Esophagus mucosa (tissue), 1 donor: ENCODE measurements around the gene RAB40C. TPM values are rescaled to one million over a fixed set of nuclear protein-coding genes. Genes with fewer than 3 reads are reported as not detected.
A peak's percentile ranks its signal among the peaks of the same experiment; 100 is the strongest.

Experiments used
- ATAC-seq: fragments of 200-7000 bp; cut with Tn5 transposase; one replicate; pipeline ENCODE4 v1.9.1; 2020
- total RNA-seq: library from RNA; stranded (reverse); gene quantifications from one replicate; pipeline ENCODE4 v1.2.4, GENCODE V29; 2023
- donor health status: DM: yes; HTN: yes; CAD: no.

RAB40C gene
- total RNA-seq, 1 donor from 2014 or later = 15.5 TPM

DNA sequence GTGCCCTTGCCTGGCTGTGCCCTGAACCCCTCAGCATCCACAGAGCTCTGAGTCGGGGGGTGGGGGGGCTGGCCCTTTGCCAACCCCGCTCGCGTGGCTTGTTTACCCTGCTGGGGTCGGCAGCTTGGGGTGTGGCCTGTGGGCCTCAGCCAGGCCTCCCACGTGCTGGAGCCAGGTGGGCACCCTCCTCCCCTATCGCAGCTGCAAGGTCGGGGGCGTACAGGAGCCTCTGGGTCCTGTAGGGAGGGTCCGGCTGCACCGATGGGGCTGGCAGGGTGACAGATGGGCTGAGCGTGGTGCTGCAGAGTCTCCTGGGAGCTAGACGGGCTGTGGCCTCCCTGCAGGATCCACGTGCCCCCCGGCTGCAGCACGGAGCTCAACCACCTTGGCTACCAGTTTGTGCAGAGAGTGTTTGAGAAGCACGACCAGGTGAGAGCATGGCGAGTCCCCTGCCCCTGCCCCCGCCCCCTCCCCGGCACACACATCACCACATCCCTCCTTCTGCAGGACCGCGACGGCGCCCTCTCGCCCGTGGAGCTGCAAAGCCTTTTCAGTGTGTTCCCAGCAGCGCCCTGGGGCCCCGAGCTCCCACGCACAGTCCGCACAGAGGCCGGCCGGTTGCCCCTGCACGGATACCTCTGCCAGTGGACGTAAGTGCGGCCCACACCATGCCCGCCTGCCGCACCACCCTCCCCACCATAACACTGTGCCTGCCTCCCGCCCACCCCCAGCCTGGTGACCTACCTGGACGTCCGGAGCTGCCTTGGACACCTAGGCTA, 81.7 kb downstream of the RAB40C start:
- no peak for ATAC-seq

DNA sequence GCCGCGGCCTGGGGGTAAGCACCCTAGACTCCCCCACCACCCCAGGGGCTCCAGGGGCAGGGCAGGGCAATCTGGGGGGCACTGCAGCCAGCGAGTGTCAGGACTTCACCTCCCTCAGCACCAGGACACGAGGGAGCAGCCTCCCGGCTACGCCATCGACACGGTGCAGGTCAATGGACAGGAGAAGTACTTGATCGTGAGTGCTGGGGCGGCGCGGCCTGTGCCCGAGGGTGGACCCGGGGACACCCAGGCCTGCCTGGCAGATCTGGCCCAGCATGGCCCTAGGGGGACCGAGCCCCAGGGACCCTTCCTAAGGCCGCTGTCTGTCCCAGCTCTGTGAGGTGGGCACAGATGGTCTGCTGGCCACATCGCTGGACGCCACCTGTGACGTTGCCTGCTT, 82.5 kb downstream of the RAB40C start:
- ATAC-seq = no peak

DNA sequence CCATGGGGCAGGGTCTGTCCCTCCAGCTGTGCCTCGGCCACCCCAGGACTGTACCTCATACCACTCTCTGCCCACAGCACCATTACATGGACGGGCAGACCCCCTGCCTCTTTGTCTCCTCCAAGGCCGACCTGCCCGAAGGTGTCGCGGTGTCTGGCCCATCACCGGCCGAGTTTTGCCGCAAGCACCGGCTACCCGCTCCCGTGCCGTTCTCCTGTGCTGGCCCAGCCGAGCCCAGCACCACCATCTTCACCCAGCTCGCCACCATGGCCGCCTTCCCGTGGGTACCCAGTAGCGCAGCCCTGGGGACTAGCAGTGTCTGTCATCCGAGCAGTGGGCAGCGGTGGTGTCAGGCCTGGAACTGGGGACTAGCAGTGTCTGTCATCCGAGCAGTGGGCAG, 83.0 kb downstream of the RAB40C start:
- no peak for ATAC-seq

DNA sequence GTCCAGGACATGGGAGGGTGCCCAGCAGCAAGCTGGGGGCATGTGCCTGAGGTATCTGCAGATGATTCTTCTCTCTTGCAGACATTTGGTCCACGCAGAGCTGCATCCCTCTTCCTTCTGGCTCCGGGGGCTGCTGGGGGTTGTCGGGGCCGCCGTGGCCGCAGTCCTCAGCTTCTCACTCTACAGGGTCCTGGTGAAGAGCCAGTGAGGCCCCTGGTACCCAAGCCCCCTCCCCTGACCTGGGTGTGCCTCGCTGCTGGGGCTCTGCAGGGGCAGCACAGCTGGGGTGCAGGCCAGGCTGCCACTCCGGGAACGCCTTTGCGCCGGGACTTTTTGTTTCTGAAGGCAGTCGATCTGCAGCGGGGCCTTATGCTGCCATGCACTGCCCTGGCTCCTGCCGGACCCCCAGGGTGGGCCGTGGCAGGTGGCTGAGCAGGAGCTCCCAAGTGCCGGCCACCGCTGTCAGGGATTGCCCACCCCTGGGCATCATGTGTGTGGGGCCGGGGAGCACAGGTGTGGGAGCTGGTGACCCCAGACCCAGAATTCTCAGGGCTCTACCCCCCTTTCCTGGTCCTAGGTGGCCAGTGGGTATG, 83.6 kb downstream of the RAB40C start:
- ATAC-seq = no peak

DNA sequence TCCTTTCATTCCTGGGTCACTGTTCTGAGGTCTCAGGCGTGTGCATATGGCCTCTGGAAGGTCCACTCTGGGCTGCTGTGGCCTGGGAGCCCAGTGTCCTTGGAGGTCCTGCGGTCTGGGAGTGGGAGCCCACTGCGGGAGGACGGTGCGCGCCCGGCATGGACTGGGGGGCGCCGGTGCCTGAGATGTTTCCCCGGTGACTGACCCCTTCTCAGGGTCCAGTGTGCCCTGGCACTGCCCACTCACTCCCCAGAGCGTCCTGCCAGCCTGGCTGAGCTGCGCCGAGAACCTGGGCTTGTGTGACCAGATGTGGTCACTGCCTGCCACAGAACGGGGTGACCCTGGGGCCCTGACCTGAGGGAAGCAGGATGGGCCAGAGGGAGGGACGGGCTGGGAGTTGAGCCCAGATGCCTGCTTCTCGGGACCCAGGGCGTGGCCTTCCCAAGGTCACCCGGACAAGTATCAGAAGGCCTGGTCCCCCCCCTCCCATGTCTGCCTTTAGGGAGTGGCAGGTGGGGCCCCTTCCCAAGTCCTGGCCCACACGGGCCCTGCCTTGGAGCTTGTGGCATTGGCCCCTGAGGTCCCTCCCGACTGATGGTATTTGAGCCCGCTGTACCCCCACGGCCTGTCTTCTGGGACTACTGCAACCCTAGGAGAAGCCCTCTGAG, 84.5 kb downstream of the RAB40C start:
- ATAC-seq = no peak

DNA sequence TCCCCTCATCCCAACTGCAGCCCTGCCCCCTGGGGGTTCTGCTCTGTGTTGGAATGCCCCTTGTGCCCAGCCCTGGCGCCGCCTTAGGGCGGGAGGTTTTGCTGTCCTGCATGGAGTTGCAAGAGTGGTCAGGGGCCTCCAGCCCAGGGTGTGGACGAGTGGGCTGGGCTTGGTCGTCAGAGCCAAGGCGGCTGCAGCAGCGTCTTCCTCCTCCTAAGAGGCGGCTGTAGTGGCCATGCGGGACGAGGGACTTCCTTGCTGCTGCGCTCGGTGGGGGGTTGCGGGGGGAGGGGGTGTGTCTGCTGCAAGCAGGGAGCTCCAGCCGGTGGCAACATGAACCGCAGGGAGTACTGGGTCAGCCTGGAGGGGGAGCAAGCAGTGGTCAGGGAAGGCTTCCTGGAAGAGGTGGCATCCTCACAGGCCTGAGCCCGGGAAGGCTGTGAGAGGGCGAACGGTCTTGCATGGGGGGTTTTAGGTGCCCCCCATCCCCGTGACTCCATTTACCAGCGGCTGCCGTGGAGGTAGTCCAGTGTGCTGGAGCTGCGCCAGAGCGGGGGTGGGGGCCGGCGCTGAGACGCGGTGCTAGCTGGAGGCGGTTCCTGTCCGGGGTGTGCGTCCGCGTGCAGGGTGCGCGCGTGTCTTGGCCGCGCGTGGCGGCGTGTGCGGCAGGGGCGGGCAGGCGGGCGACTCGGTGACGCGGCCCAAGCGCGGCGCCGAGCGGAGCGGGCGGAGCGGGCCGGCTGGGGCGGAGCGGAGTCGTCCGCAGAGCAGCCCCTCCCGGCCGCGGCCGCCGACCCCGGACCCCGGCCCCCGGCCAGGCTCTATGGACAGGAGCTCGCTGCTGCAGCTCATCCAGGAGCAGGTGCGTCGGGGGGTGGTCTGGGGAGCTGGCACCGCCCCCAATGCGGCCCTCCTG, 85.4 kb downstream of the RAB40C start, which contains the start of gene RHBDL1:
Gene RHBDL1, plus strand, starts transcription at position 704 of the 916 bp plus-strand sequence. Its CDS starts 120 bp downstream, at position 824.
- no peak for ATAC-seq

DNA sequence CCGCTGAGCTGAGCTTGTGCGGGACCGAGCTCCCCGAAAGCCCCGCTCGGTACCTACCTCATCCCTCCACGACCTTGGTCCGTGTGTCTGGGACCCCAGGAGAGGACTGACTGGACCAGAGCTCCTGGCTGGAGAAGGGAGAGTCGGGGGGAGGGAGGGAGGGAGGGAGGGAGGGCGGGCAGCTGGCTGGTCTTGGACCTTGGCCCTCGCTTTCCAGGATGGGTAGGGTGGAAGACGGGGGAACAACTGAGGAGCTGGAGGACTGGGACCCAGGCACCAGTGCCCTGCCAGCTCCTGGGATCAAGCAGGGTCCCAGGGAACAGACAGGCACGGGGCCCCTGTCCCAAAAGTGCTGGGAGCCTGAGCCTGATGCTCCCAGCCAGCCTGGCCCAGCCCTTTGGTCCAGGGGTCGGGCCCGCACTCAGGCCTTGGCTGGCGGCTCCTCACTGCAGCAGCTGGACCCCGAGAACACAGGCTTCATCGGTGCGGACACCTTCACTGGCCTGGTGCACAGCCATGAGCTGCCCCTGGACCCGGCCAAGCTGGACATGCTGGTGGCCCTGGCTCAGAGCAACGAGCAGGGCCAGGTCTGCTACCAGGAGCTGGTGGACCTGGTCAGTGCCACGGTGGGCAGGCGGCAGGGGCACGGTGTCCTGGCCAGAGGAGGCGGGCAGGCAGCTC, 86.2 kb downstream of the RAB40C start:
- no peak for ATAC-seq

DNA sequence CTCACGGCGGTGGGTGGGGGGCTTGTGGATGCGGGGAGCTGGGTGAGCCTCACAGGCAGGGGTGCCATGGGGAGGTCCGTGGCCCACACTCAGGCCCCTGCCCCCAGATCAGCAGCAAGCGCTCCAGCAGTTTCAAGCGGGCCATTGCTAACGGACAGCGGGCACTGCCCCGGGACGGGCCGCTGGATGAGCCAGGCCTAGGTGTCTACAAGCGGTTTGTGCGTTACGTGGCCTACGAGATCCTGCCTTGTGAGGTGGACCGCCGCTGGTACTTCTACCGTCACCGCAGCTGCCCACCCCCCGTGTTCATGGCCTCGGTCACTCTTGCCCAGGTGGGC, 86.7 kb downstream of the RAB40C start:
- ATAC-seq = no peak

DNA sequence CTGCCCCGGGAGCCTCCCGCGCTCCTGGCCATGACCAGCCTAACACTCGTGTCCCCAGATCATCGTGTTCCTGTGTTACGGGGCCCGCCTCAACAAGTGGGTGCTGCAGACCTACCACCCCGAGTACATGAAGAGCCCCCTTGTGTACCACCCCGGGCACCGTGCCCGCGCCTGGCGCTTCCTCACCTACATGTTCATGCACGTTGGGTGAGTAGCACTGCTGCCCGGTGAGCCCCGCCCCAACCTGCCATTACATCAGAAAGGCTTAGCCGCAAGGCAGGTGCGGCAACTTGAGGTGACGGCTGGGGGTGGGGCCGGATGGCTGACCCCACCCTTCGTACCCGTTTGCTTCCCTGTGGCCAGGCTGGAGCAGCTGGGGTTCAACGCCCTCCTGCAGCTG, 87.0 kb downstream of the RAB40C start:
- ATAC-seq = peak; percentile 67

DNA sequence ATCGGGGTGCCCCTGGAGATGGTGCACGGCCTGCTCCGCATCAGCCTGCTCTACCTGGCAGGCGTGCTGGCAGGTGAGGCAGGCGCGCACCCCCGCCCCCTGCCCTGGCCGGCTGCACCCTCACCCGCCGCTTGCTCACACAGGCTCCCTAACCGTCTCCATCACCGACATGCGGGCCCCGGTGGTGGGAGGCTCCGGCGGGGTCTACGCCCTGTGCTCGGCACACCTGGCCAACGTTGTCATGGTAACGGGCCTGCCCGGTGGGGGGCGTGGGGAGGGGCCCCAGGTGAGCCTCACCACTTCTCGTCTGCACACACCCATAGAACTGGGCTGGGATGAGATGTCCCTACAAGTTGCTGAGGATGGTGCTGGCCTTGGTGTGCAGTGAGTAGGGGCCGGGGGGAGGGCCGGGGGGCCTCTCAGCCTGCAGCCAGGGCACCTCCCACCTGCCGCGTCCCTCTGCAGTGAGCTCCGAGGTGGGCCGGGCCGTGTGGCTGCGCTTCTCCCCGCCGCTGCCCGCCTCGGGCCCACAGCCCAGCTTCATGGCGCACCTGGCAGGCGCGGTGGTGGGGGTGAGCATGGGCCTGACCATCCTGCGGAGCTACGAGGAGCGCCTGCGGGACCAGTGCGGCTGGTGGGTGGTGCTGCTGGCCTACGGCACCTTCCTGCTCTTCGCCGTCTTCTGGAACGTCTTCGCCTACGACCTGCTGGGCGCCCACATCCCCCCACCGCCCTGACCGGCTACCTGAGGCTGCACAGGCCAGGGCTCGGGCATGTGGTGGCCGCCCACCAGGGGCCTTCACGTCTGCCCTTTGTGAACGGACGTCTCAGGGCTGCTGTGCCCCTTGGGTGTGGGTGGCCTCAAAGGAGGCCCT, 87.7 kb downstream of the RAB40C start:
- peak; percentile 0 for ATAC-seq

DNA sequence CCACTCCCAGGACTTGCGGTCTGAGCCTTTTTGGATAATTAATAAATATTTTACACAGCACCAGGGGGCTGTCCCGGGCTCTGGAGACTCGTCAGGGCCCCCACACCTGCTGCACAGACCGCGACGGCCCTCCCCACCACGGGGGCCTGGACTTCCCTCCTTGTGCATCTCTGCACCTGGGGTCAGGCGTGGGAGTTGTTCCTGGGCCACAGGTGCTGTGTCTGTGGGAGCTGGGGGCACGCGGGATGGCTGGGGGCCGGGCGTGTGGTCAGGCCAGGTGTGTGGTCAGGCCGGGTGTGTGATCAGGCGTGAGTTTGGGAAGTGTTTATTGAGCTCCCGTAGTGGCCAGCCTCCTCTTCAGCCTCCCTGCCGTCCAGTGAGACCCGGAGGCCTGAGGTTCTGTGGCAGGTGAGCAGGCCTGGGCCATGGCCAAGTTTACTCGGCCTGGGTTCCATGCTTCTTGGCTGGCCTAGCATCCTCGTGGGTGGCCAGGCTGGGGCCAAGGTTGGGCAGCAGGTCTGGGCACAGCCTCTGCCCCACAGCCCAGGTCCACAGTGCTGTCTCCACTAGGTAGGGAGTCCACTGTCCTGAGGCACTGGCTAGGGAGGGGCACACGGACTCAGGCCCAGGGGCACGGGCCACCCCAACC, 88.5 kb downstream of the RAB40C start:
- ATAC-seq = no peak

Other genes with a start within 250 kb of the RAB40C start
- gene AXIN1, start 237.3 kb upstream of the RAB40C start, total RNA-seq = 15.3 TPM
- 50.8 TPM for gene MRPL28, start 219.5 kb upstream of the RAB40C start, total RNA-seq
- gene PGAP6, start 208.1 kb upstream of the RAB40C start, total RNA-seq = 14.5 TPM
- gene NME4, start 192.9 kb upstream of the RAB40C start, total RNA-seq = 25.3 TPM
- gene DECR2, start 188.2 kb upstream of the RAB40C start, total RNA-seq = 8.4 TPM
- 6.3 TPM for gene RAB11FIP3, start 164.4 kb upstream of the RAB40C start, total RNA-seq
- gene CAPN15, start 62.4 kb upstream of the RAB40C start, total RNA-seq = 27.1 TPM
- gene PRR35, start 29.7 kb upstream of the RAB40C start, total RNA-seq = not detected
- gene NHLRC4, start 23.1 kb upstream of the RAB40C start, total RNA-seq = 0.12 TPM
- 21.0 TPM for gene PIGQ, start 20.1 kb upstream of the RAB40C start, total RNA-seq
- gene WFIKKN1, start 40.9 kb downstream of the RAB40C start, total RNA-seq = 0.08 TPM
- gene METTL26, start 46.2 kb downstream of the RAB40C start, total RNA-seq = 40.2 TPM
- 20.3 TPM for gene MCRIP2, start 51.8 kb downstream of the RAB40C start, total RNA-seq
- 17.9 TPM for gene WDR90, start 59.3 kb downstream of the RAB40C start, total RNA-seq
- 58.7 TPM for gene RHOT2, start 78.1 kb downstream of the RAB40C start, total RNA-seq
- 1.0 TPM for gene RHBDL1, start 85.6 kb downstream of the RAB40C start, total RNA-seq
- 87.5 TPM for gene STUB1, start 90.3 kb downstream of the RAB40C start, total RNA-seq
- gene JMJD8, start 94.3 kb downstream of the RAB40C start, total RNA-seq = 31.7 TPM
- 7.4 TPM for gene WDR24, start 100.3 kb downstream of the RAB40C start, total RNA-seq
- gene FBXL16, start 115.7 kb downstream of the RAB40C start, total RNA-seq = 15.1 TPM
- gene METRN, start 125.1 kb downstream of the RAB40C start, total RNA-seq = 9.6 TPM
- 24.1 TPM for gene ANTKMT, start 131.1 kb downstream of the RAB40C start, total RNA-seq
- gene CCDC78, start 136.4 kb downstream of the RAB40C start, total RNA-seq = 0.40 TPM
- 2.7 TPM for gene HAGHL, start 137.0 kb downstream of the RAB40C start, total RNA-seq
- gene CIAO3, start 150.9 kb downstream of the RAB40C start, total RNA-seq = 18.1 TPM
- gene MSLN, start 170.7 kb downstream of the RAB40C start, total RNA-seq = 2.8 TPM
- gene RPUSD1, start 198.3 kb downstream of the RAB40C start, total RNA-seq = 14.4 TPM
- gene CHTF18, start 198.6 kb downstream of the RAB40C start, total RNA-seq = 20.2 TPM
- not detected for gene GNG13, start 210.7 kb downstream of the RAB40C start, total RNA-seq